Measurements from ENCODE around the gene AP1AR.

AP1AR gene

DNA sequence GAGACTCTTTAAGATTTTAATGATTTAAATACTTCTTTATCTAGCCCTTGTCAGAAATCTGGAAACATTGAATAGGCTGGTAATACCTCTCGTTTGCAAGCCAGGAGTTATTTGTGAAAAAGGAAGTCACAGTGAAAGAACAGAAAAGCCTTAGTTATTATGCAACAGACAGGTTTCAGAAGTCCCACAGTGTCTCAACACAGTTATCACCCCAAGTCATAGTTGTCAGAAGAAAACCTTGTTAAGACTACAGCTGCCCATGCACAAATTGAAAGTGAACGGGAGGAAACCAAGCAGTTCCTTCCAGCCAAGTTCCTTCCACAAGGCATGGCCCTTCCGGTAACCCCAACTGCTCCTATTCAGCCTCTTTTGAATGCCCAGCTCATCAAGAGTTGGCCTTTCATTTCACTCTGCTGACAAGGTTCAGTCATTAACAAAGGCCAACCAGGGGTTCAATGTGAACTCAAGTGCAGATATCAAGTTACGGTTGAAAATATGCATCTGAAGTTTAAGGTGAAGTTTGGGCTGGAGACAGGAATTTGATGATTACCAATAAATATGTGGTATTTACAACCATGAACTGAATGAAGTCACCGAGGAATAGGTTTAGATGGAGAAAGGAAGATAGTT, 81.1 kb downstream of the AP1AR start:
- peak; percentile 10 for DNase-seq (ENCODE audit: low read depth)

DNA sequence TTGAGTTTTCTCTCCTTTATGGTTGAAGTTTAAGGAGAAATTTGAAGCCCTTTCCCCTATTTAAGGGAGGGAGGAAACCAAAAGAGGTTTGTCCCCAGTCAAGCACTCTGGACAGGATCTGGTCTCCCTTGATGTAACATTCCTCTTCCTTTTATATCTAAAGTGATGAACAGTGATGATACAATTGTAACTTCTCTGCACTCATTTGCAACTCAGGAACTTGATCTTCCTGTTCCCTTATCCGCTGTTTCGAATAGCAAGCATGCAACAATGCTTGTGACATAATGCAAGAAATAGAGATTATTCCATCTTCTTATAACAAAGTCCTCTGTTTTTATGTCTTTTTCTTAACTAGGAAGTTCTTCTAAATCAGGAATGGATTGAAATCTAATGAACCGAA, 83.9 kb downstream of the AP1AR start:
- no peak for DNase-seq (ENCODE audit: low read depth)

DNA sequence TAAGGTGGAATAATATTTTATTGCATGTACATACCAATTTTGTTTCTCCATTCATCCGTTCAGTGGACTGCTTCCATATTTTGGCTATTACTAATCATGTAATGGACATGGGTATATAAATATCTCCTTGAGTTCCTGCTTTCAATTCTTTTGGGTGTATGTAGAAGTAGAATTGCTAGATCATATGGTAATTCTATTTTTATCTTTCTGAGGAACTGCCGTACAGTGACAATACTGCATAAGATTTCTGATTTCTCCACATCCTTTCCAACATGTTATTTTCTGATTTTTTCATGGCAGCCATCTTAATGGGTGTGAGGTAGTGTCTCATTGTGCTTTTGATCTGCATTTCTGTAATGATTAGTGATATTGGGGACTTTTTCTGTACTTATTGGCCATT, 84.8 kb downstream of the AP1AR start:
- DNase-seq (ENCODE audit: low read depth), result no peak

DNA sequence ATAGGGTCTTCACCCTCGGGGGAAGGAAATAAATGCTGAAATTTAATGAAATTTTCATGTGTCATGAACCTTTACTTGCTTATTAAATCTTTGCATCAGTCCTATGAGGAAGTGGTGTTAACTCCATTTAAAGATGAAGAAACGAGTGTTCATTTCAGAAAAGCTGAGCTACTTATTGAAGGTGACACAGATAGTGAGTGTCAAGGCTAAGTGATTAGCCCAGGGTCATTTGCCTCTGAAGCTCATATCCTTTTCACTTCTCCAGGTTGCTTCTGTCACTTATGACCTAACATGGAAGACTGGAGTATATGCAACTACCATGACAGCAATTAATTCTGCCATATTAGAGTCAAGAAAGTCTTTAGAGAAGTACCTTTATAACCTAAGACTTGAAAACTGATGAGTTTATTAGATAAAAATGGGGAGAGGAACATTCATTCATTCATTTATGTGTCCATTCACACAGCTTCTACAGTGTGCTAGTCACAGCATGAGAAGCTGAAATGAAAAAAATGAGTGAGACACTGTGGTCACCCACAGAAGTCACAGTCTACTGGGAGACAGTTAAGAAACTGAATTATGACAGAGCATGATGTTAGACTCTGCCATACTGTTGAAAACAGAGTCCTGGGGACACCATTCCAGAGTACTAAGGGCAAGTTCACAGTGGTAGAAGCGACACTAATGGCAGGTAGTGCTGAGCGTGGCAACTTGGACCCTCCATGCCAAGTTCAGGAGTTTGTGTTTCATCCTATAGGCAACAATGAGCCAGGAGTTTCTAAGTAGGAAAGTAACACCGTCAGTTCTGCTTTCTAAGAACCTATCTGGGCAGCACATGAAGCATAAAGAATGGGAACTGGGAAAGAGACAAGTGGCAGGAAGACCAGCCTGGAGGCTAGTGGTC, 86.9 kb downstream of the AP1AR start:
- no peak for DNase-seq (ENCODE audit: low read depth)
